G401.6 (cell line): ENCODE results near the gene STK40.
A peak's percentile ranks its signal among the peaks of the same experiment; 100 is the strongest.

ENCODE experiments used
- FAIRE-seq: peaks from 2 replicates; lab custom pipeline; 2012; peaks lifted over from hg19 to GRCh38; lab: Jason Lieb, UNC

STK40 gene

GRCh38 chr1:36398370-36398977 is 12.8 kb upstream of the STK40 start:
- no peak for FAIRE-seq

- peak; percentile 93 for FAIRE-seq
Measured at GRCh38 chr1:36397378-36398230, 11.9 kb upstream of the STK40 start, which contains the start of gene LSM10. Gene LSM10 (minus strand): TSS chr1:36397908. CDS start chr1:36394129, 3,779 bp downstream.

GRCh38 chr1:36397083-36397377 is 11.3 kb upstream of the STK40 start:
- no peak for FAIRE-seq

DNA sequence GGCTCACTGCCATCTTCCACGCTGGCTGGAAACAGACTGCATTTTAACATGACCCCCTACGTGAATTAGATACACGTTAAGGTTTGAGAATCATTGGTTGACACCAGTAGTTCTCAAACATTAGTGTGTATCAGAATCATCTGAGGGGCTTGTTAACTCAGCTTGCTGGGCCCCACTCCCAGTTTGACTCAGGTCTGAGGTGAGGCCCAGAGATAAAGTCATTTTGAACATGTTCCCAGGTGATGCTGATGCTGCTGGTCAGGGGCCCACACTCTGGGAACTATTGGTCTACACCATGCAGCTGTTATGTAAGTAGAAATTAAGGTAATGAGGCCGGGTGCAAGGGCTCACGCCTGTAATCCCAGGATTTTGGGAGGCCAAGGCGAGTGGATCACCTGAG is 10.6 kb upstream of the STK40 start:
- FAIRE-seq, result no peak

- no peak for FAIRE-seq
Measured at GRCh38 chr1:36393686-36394085, 8.0 kb upstream of the STK40 start.

GRCh38 chr1:36392836-36393235 is 7.1 kb upstream of the STK40 start:
- FAIRE-seq, result no peak

- no peak for FAIRE-seq
Measured at GRCh38 chr1:36391271-36391670, 5.5 kb upstream of the STK40 start.

DNA sequence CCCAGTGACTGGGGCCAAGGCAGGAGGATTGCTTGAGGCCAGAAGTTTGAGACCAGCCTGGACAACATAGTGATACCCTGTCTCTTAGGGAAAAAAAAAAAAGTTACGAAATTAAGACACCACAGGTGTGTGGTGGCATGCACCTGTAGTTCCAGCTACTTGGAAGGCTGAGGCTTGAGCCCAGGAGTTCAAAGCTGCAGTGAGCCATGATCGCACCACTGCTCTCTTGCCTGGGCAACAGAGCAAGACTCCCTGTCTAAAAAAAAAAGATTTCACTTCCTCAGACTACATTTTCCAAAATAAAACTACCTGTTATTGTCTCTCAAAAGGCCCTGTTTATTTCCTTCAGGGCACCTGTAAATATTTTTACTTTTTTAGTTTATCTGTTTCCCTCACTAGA is 4.7 kb upstream of the STK40 start:
- no peak for FAIRE-seq

GRCh38 chr1:36389999-36390398 is 4.3 kb upstream of the STK40 start:
- no peak for FAIRE-seq

GRCh38 chr1:36389261-36389660 is 3.5 kb upstream of the STK40 start:
- FAIRE-seq, result no peak

DNA sequence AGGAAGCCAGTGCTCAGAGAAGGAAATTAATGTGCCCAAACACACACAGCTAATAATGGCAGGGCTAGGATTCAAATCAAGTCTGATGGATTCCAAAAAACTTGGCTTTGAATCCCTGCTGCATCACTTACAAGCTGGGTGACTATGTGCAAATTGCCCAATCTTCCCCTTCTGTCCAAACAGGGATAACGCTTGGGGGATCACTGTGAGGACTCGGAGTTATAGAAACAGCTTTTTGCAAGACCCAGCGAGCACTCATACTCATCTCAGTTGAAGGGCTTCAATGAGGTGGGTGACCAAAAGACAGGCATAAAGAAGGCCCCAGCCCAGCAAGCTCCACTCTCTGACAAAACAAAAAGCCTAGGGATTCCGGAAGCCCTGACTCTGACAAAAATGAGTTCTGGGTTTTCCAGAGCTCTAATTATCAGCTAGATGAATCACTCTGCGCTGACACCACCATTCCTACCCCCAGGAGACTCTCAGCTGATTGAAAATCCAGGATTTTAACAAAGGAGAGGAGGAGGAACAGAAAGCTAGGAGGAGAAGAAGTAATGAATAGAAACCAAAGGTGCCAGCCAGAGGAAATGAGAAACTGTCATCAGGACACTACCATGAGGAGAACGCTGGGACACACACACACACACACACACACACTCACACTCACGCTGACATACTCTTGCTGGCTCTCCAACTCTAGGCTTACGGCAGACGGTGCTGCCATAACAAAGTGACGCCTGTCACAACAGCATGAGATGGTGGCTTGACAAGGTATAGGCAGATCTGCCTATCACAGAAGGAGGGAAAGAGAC is 1.6 kb upstream of the STK40 start:
- no peak for FAIRE-seq

DNA sequence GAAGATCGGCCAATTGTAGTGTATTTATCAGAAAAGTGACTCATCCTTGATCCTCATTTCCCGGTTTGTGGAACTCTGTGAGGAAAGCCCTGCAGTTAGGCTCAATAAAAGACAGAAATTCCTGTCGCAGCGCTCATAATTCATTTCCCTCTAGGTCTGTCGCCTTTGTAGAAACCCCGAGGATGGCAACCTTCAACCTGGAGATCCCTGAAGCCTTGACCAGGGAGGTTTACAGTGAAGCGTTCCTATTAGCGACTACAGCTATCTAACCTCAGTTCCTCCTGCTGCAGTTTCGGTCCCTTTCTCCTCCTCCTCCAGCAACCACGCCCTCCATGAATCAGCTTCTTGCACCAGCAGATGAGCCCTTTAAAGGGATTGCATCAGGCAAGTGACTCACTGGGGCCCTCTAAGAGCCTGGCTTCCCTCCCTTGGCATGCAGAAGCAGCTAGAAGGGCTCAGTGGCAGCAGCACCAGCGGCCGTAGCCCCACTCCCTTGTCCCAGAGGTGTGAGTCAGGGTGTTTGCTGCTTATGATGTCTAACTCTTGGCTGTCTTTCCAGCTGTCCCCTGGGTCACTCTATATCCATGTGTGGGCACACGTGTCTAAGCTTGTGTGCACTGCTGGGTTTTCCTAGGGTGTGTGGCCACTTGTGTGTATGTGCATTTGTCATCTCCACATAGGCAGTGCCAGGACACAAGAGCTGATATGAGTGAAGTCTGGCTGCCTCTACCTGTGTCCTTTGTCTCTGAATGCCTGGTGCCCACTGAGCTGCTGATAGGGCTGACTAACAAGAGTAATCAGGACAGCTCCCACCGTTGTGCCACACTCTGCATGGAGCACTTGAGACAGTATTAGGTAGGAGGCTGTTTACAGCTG is 779 bp upstream of the STK40 start:
- FAIRE-seq, result peak; percentile 91

- FAIRE-seq, result no peak
Measured at GRCh38 chr1:36384542-36385409, 948 bp downstream of the STK40 start.

GRCh38 chr1:36383240-36383639 is 2.5 kb downstream of the STK40 start:
- no peak for FAIRE-seq

- FAIRE-seq, result no peak
Measured at GRCh38 chr1:36382669-36383068, 3.1 kb downstream of the STK40 start.

DNA sequence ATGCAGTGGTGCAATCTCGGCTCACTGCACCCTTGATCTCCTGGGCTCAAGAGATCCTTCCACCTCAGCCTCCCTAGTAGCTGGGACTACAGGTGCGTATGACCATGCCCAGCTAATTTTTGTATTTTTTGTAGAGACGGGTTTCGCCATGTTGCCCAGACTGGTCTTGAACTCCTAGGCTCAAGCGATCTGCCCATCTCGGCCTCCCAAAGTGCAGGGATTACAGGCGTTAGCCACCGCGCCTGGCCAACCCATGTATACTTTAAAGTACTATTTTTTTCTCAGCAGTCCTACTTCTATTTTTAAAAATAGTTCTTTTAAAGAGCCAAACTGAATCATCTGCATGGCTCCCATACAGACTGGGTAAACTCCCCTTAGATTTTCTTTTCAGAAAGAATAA is 3.5 kb downstream of the STK40 start:
- no peak for FAIRE-seq

DNA sequence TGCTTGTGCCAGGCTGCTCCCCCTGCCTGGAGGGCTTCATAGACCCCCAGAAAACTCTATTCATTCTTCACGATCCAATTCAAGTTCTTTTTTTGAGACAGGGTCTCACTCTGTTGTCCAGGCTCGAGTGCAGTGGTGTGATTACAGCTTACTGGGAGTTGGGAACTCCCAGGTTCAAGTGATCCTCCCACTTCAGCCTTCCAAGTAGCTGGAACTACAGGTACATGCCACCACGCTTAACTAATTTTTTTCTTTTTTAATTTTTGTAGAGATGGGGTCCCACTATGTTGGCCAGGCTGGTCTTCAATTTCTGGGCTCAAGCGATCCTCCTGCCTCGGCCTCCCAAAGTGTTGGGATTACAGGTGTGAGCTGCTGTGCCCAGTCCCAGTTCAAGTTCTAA is 4.3 kb downstream of the STK40 start:
- FAIRE-seq, result no peak

- no peak for FAIRE-seq
Measured at GRCh38 chr1:36380782-36381181, 4.9 kb downstream of the STK40 start.

DNA sequence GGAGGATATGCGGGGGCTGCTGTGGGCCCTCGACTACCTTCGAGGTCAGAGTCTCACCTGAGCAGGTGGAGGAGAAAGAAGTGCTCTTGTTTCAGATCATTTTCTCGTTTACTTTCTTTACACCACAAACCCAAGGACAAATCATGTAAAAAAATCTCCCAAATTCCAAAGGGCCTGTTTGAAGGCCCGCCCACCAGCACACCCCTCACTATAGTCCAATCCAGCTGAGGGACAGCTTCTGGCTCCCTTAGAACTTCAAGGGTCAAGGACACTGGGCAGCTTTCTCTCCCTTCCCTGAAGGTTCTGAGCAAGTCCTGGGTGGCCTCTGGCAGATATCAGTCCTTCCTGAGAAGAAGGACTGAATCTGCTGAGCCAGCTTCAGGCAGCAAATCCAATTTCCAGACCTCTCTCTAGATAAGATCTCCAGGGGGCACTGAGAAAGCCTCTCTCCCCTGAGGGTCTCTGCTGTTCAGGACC is 5.5 kb downstream of the STK40 start:
- FAIRE-seq, result no peak

- no peak for FAIRE-seq
Measured at GRCh38 chr1:36377791-36378492, 7.8 kb downstream of the STK40 start.
